ENCODE results near the gene ANKMY2.
A peak's percentile ranks its signal among the peaks of the same experiment; 100 is the strongest.
"Not testable (repeated sequence)": the region's sequence is repeated elsewhere in the genome, so short reads cannot be mapped to it uniquely, and the experiment has no call there.

ANKMY2 gene

GRCh38 chr7:16645593-16646471 is at the start of gene ANKMY2, which contains the start of gene BZW2:
TSS of gene ANKMY2 (minus strand) at chr7:16645754. CDS start at chr7:16645573, 181 bp downstream.
TSS of gene BZW2 (plus strand) at chr7:16646181. CDS start at chr7:16665444, 19,263 bp downstream.
- DNase-seq: peak; percentile 95

- DNase-seq: no peak
These were observed 49.3 kb upstream of the ANKMY2 start for GRCh38 chr7:16694806-16695205.

- no peak for DNase-seq
These were observed 48.2 kb upstream of the ANKMY2 start for GRCh38 chr7:16693601-16694318.

- no peak for DNase-seq
These were observed 45.7 kb upstream of the ANKMY2 start for GRCh38 chr7:16691241-16691640.

GRCh38 chr7:16688249-16688648 is 42.7 kb upstream of the ANKMY2 start:
- DNase-seq: no peak

GRCh38 chr7:16685535-16685934 is 40.0 kb upstream of the ANKMY2 start:
- DNase-seq: no peak

GRCh38 chr7:16684935-16685334 is 39.4 kb upstream of the ANKMY2 start:
- DNase-seq: no peak

- DNase-seq: not testable (repeated sequence)
These were observed 33.4 kb upstream of the ANKMY2 start for GRCh38 chr7:16678645-16679566.

GRCh38 chr7:16677978-16678494 is 32.5 kb upstream of the ANKMY2 start:
- no peak for DNase-seq

- DNase-seq: no peak
These were observed 29.7 kb upstream of the ANKMY2 start for GRCh38 chr7:16675277-16675676.

- no peak for DNase-seq
These were observed 26.3 kb upstream of the ANKMY2 start for GRCh38 chr7:16671811-16672210.

GRCh38 chr7:16670731-16671344 is 25.3 kb upstream of the ANKMY2 start:
- DNase-seq: no peak

GRCh38 chr7:16670021-16670420 is 24.5 kb upstream of the ANKMY2 start:
- no peak for DNase-seq

GRCh38 chr7:16669581-16669980 is 24.0 kb upstream of the ANKMY2 start:
- no peak for DNase-seq

GRCh38 chr7:16668978-16669377 is 23.4 kb upstream of the ANKMY2 start:
- no peak for DNase-seq

GRCh38 chr7:16668049-16668858 is 22.7 kb upstream of the ANKMY2 start:
- DNase-seq: peak; percentile 92

- DNase-seq: no peak
These were observed 21.8 kb upstream of the ANKMY2 start for GRCh38 chr7:16667355-16667754.

GRCh38 chr7:16661924-16662323 is 16.4 kb upstream of the ANKMY2 start:
- no peak for DNase-seq

GRCh38 chr7:16660702-16661464 is 15.3 kb upstream of the ANKMY2 start:
- DNase-seq: peak; percentile 69

GRCh38 chr7:16659854-16660497 is 14.4 kb upstream of the ANKMY2 start:
- DNase-seq: not testable (repeated sequence)
